GM21390 (cell line): Measurements from ENCODE around the gene OPTN.
A peak's percentile ranks its signal among the peaks of the same experiment; 100 is the strongest.

Experiments
- ATAC-seq: cut with Tn5 transposase; IDR thresholded peaks from one replicate; pipeline ENCODE4 v1.9.1; 2021; ENCODE audit not compliant: unreplicated experiment

The OPTN gene

DNA sequence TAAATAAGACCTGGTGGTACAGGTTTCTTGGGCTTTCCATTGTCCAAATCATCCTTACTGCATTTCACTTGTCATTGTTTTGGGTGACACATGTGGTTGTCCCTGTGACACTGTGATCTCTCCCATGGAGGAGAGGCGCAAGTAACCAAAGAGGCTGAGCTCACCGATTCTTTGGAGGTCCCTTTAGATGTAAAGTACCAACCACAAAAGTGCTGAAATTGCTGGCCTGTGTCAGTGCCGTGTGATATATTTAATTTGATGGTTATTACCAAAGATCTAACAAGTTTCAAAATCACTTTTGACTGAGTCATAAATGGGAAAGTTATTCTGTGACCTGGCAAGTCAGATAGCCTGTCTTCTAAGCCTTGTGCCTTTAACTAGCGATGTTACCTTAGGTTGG lies 80.8 kb downstream of the OPTN start:
- ATAC-seq = peak; percentile 38

GRCh38 chr10:13182424-13182823 lies 82.5 kb downstream of the OPTN start:
- ATAC-seq = no peak

DNA sequence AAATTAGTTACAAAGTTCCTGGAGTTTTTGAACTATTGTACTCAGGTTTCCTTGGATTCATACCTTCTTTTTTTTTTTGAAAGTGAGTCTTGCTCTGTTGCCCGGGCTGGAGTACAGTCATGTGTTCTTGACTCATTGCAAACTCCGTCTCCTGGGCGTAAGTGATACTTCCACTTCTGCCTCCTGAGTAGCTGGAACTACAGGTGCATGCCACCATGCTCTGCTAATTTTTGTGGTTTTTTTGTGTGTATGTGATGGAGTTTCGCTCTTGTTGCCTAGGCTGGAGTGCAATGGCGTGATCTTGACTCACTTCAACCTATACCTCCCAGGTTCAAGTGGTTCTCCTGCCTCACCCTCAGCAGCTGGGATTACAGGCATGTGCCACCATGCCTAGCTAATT lies 83.7 kb downstream of the OPTN start:
- peak; percentile 57 for ATAC-seq

DNA sequence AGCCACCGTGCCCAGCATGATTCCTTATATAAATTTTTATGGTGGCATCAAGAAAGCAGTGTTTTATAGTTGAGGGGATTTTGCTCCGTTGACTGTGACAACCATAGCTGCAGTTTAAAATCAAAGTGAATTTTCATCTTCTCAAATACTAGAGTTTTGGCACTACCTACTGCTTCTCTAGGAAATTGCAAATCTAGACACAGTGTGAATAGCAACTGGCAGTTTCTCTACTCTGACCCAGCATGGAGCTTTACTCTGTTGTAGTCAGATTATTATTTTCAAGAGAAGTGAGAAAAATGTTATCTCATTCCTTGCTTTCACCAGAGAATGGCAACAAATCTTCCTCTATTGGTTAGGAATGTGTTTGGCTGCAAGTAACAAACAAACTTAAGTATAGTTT lies 84.3 kb downstream of the OPTN start:
- no peak for ATAC-seq

DNA sequence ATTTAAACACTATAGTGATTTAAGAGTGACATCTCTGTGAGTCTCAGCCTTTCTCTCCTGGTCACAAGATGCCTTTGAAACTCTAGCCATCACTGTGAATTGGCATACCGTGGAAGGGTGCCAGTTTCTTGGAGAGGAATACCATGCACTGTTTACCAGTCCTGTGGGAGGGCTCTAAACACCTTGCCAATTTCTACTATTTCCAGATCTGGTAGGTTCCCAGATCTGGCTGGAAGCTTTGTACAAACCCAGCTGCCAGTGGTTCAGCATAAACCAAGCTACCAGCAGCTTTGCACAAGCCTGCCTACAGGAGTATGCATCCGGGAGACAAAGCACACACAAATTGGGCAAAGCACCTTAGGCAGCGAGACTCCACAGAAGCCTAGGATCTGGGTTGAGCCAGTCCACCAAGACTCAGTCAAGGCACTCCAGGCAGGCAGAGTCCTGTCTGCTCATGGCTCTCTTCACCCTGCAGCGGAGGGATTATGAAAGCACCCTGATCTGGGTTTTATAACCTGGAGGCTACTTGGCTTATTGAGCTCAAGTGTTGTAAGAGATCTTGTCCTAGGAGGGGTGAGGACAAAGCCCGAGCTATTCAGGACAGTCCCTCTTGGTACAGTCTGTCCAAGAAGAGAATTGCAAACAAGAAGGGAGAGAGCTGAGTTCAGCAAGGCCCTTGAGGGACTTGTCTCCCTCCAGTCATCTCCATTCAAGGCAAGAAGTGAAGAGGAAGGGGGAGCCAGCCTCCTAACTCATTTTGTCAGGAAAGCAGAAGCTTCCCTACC lies 85.0 kb downstream of the OPTN start:
- no peak for ATAC-seq

DNA sequence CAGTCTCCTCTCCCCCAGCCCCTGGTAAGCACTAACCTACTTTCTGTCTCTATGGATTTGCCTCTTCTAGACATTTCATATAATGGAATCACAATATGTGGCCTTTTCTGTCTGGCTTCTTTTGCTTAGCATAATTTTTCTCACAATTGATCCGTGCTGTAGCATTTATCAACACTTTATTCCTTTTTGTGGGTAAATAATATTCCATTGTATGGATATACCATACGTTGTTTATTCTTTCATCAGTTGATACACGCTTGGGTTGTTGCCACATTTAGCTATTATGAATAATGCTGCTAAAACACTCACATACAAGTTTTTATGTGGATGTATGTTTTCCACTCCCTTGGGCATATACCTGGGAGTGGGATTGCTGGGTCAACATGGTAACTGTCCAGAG lies 87.2 kb downstream of the OPTN start:
- ATAC-seq = no peak
